PC-9 (cell line): ENCODE results near the gene PPP2R3B.

Experiments used
- EZH2 ChIP-seq: fragments of 200-600 bp; sonication (generic); IDR thresholded peaks from 2 replicates; pipeline ENCODE4 v1.8.0; 2017; ENCODE audit warnings: antibody characterized with exemption, low read depth
- TF ChIP-seq, protein P1 (sequence below): fragments of 200-600 bp; sonication (generic); conservative IDR thresholded peaks from 2 replicates; pipeline ENCODE4 v1.6.1; 2017; ENCODE audit warnings: mixed run types, antibody characterized with exemption, mild to moderate bottlenecking, moderate library complexity

GRCh38 chrX:390459-390858 lies 3.8 kb upstream of the PPP2R3B start:
- TF ChIP-seq, protein P1, sequence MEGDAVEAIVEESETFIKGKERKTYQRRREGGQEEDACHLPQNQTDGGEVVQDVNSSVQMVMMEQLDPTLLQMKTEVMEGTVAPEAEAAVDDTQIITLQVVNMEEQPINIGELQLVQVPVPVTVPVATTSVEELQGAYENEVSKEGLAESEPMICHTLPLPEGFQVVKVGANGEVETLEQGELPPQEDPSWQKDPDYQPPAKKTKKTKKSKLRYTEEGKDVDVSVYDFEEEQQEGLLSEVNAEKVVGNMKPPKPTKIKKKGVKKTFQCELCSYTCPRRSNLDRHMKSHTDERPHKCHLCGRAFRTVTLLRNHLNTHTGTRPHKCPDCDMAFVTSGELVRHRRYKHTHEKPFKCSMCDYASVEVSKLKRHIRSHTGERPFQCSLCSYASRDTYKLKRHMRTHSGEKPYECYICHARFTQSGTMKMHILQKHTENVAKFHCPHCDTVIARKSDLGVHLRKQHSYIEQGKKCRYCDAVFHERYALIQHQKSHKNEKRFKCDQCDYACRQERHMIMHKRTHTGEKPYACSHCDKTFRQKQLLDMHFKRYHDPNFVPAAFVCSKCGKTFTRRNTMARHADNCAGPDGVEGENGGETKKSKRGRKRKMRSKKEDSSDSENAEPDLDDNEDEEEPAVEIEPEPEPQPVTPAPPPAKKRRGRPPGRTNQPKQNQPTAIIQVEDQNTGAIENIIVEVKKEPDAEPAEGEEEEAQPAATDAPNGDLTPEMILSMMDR = no peak
- TF ChIP-seq EZH2 = no peak
